Loucy (cell line): ENCODE results near the gene MN1.

ENCODE experiments used
- CTCF ChIP-seq: fragments of 200-600 bp; sonication (generic); conservative IDR thresholded peaks from 2 replicates; pipeline ENCODE4 v1.5.1; 2014; ENCODE audit warnings: mild to moderate bottlenecking, antibody characterized with exemption, low read length
- EZH2phosphoT487 ChIP-seq: fragments of 200-600 bp; IDR thresholded peaks from 2 replicates; pipeline ENCODE4 v1.6.1; 2018; ENCODE audit warnings: antibody characterized with exemption, mild to moderate bottlenecking, moderate library complexity, borderline replicate concordance

GRCh38 chr22:27698813-27699212, 102.7 kb downstream of the MN1 start:
- TF ChIP-seq CTCF, result no peak
- TF ChIP-seq EZH2phosphoT487, result no peak
